Measurements from ENCODE around the gene GNB1.
"Not testable (repeated sequence)": the region's sequence is repeated elsewhere in the genome, so short reads cannot be mapped to it uniquely, and the experiment has no call there.

The GNB1 gene

GRCh38 chr1:1938276-1938573 lies 47.3 kb upstream of the GNB1 start:
- TF ChIP-seq ISL1 (CRISPR knock-in tag; IDR thresholded peaks at IDR 0.05) (no peak), ESRRG (CRISPR knock-in tag; IDR thresholded peaks at IDR 0.05) (no peak), BACH2 (CRISPR knock-in tag; IDR thresholded peaks at IDR 0.05; ENCODE audit: borderline replicate concordance) (no peak), SNAI2 (CRISPR knock-in tag; IDR thresholded peaks at IDR 0.05) (no peak), ZNF565 (CRISPR knock-in tag; conservative IDR thresholded peaks at IDR 0.05; ENCODE audit: low read depth) (no peak), POU6F1 (CRISPR knock-in tag; IDR thresholded peaks at IDR 0.05; ENCODE audit: borderline replicate concordance, low read depth) (no peak), ZFP3 (CRISPR knock-in tag; IDR thresholded peaks at IDR 0.05) (no peak), ZFP30 (CRISPR knock-in tag; IDR thresholded peaks at IDR 0.05) (no peak), PPARA (CRISPR knock-in tag; IDR thresholded peaks at IDR 0.05; ENCODE audit: borderline replicate concordance) (no peak), CSDC2 (CRISPR knock-in tag; IDR thresholded peaks at IDR 0.05) (no peak), PATZ1 (CRISPR knock-in tag; IDR thresholded peaks at IDR 0.05; ENCODE audit: borderline replicate concordance) (no peak), TCF4 (CRISPR knock-in tag; IDR thresholded peaks at IDR 0.05; ENCODE audit: borderline replicate concordance) (no peak)
- ATAC-seq = no peak

DNA sequence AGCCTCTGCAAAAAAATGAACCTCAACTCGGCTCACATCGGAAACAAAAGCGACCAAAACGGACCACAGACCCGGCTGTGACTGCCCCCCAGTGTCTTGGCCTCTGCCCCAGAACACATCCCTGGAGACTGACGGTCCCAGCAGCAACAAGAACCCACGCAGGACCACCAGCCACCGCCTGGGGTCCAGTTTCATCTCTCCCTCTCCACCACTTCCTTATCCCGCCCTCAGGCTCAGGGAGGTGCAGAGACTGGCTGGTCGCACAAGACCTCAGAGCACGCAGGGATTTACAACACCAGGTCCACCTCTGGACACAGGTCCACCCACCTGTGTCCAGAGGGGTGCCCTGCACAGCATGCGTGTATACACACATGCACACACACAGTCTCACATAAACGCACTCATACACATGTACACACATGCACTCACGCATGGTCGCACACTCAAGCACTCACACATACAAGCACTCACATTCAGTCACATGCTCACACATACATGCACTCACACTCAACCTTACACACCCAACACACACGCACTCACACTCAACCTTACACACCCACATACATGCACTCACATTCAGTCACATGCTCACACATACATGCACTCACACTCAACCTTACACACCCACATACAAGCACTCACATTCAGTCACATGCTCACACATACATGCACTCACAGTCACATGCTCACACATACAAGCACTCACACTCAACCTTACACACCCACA lies 46.8 kb upstream of the GNB1 start:
- TF ChIP-seq TCF4 (CRISPR knock-in tag; IDR thresholded peaks at IDR 0.05; ENCODE audit: borderline replicate concordance) = no peak
- no peak for TF ChIP-seq GLIS3 (CRISPR knock-in tag; IDR thresholded peaks at IDR 0.05)
- no peak for TF ChIP-seq CSDC2 (CRISPR knock-in tag; IDR thresholded peaks at IDR 0.05)
- no peak for TF ChIP-seq SNAI2 (CRISPR knock-in tag; IDR thresholded peaks at IDR 0.05)
- TF ChIP-seq, protein P1, sequence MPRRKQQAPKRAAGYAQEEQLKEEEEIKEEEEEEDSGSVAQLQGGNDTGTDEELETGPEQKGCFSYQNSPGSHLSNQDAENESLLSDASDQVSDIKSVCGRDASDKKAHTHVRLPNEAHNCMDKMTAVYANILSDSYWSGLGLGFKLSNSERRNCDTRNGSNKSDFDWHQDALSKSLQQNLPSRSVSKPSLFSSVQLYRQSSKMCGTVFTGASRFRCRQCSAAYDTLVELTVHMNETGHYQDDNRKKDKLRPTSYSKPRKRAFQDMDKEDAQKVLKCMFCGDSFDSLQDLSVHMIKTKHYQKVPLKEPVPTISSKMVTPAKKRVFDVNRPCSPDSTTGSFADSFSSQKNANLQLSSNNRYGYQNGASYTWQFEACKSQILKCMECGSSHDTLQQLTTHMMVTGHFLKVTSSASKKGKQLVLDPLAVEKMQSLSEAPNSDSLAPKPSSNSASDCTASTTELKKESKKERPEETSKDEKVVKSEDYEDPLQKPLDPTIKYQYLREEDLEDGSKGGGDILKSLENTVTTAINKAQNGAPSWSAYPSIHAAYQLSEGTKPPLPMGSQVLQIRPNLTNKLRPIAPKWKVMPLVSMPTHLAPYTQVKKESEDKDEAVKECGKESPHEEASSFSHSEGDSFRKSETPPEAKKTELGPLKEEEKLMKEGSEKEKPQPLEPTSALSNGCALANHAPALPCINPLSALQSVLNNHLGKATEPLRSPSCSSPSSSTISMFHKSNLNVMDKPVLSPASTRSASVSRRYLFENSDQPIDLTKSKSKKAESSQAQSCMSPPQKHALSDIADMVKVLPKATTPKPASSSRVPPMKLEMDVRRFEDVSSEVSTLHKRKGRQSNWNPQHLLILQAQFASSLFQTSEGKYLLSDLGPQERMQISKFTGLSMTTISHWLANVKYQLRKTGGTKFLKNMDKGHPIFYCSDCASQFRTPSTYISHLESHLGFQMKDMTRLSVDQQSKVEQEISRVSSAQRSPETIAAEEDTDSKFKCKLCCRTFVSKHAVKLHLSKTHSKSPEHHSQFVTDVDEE (CRISPR knock-in tag; IDR thresholded peaks at IDR 0.05) = no peak
- TF ChIP-seq ZFP30 (CRISPR knock-in tag; IDR thresholded peaks at IDR 0.05) = no peak
- no peak for TF ChIP-seq ZC3H10 (CRISPR knock-in tag; IDR thresholded peaks at IDR 0.05)
- TF ChIP-seq OSR1 (CRISPR knock-in tag; IDR thresholded peaks at IDR 0.05) = no peak
- TF ChIP-seq ZFP3 (CRISPR knock-in tag; IDR thresholded peaks at IDR 0.05) = no peak
- no peak; the same call in 2 of the 3 replicates for ATAC-seq

- ATAC-seq = no peak
Observed at GRCh38 chr1:1937061-1937460, 46.2 kb upstream of the GNB1 start.

DNA sequence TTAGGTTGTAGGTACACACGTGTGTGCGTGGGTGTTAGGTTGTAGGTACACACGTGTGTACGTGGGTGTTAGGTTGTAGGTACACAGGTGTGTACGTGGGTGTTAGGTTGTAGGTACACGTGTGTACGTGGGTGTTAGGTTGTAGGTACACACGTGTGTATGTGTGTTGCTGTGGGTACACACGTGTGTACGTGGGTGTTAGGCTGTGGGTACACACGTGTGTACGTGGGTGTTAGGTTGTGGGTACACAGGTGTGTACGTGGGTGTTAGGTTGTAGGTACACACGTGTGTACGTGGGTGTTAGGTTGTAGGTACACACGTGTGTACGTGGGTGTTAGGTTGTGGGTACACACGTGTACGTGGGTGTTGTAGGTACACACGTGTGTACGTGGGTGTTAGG lies 44.0 kb upstream of the GNB1 start:
- ATAC-seq = not testable (repeated sequence)

More at GRCh38 chr1:1937061-1937460, 46.2 kb upstream of the GNB1 start:
- no peak for TF ChIP-seq POU6F1 (CRISPR knock-in tag; IDR thresholded peaks at IDR 0.05; ENCODE audit: borderline replicate concordance, low read depth)
- no peak for TF ChIP-seq TOX (CRISPR knock-in tag; IDR thresholded peaks at IDR 0.05; ENCODE audit: borderline replicate concordance)

Measured in SK-N-SH treated with all-trans-retinoic acid at 6 μM for 48 hours (cell line).